ENCODE results near the gene OR10P1.
"Not testable (repeated sequence)": the region's sequence is repeated elsewhere in the genome, so short reads cannot be mapped to it uniquely, and the experiment has no call there.

Gene OR10P1

GRCh38 chr12:55636853-55637252 is at the start of gene OR10P1:
TSS of gene OR10P1 (plus strand) at chr12:55636892. CDS start at chr12:55636892, 0 bp downstream.
- DNase-seq (ENCODE audit: low read depth in 3 of 3, low spot score in 1 of 3) = no peak

- DNase-seq (ENCODE audit: low read depth in 3 of 3, low spot score in 1 of 3) = not testable (repeated sequence)
These were observed 46.5 kb upstream of the OR10P1 start for GRCh38 chr12:55590152-55590551.

- DNase-seq (ENCODE audit: low read depth in 3 of 3, low spot score in 1 of 3) = no peak
These were observed 28.7 kb upstream of the OR10P1 start for GRCh38 chr12:55607821-55608594.

GRCh38 chr12:55610598-55610997 is 26.1 kb upstream of the OR10P1 start:
- DNase-seq (ENCODE audit: low read depth in 3 of 3, low spot score in 1 of 3) = no peak

- no peak for DNase-seq (ENCODE audit: low read depth in 3 of 3, low spot score in 1 of 3)
These were observed 24.0 kb upstream of the OR10P1 start for GRCh38 chr12:55612646-55613045.

GRCh38 chr12:55614764-55615163 is 21.9 kb upstream of the OR10P1 start:
- no peak for DNase-seq (ENCODE audit: low read depth in 3 of 3, low spot score in 1 of 3)

- DNase-seq (ENCODE audit: low read depth in 3 of 3, low spot score in 1 of 3) = no peak
These were observed 17.1 kb upstream of the OR10P1 start for GRCh38 chr12:55619354-55620138.

- DNase-seq (ENCODE audit: low read depth in 3 of 3, low spot score in 1 of 3) = no peak
These were observed 12.6 kb upstream of the OR10P1 start for GRCh38 chr12:55624056-55624455.

- no peak for DNase-seq (ENCODE audit: low read depth in 3 of 3, low spot score in 1 of 3)
These were observed 10.5 kb upstream of the OR10P1 start for GRCh38 chr12:55626154-55626553.

- DNase-seq (ENCODE audit: low read depth in 3 of 3, low spot score in 1 of 3) = no peak
These were observed 7.4 kb upstream of the OR10P1 start for GRCh38 chr12:55629058-55629841.

GRCh38 chr12:55631056-55631455 is 5.6 kb upstream of the OR10P1 start:
- no peak for DNase-seq (ENCODE audit: low read depth in 3 of 3, low spot score in 1 of 3)

GRCh38 chr12:55631733-55632132 is 5.0 kb upstream of the OR10P1 start:
- no peak for DNase-seq (ENCODE audit: low read depth in 3 of 3, low spot score in 1 of 3)

GRCh38 chr12:55633151-55633550 is 3.5 kb upstream of the OR10P1 start:
- DNase-seq (ENCODE audit: low read depth in 3 of 3, low spot score in 1 of 3) = no peak

- no peak for DNase-seq (ENCODE audit: low read depth in 3 of 3, low spot score in 1 of 3)
These were observed 506 bp upstream of the OR10P1 start for GRCh38 chr12:55636116-55636655.

GRCh38 chr12:55637467-55637866 is 775 bp downstream of the OR10P1 start:
- DNase-seq (ENCODE audit: low read depth in 3 of 3, low spot score in 1 of 3) = no peak

GRCh38 chr12:55641595-55641994 is 4.9 kb downstream of the OR10P1 start:
- DNase-seq (ENCODE audit: low read depth in 3 of 3, low spot score in 1 of 3) = no peak

GRCh38 chr12:55642267-55642666 is 5.6 kb downstream of the OR10P1 start:
- DNase-seq (ENCODE audit: low read depth in 3 of 3, low spot score in 1 of 3) = no peak

- DNase-seq (ENCODE audit: low read depth in 3 of 3, low spot score in 1 of 3) = no peak
These were observed 6.0 kb downstream of the OR10P1 start for GRCh38 chr12:55642669-55643068.

- no peak for DNase-seq (ENCODE audit: low read depth in 3 of 3, low spot score in 1 of 3)
These were observed 7.9 kb downstream of the OR10P1 start for GRCh38 chr12:55644591-55644990.

- DNase-seq (ENCODE audit: low read depth in 3 of 3, low spot score in 1 of 3) = no peak
These were observed 10.3 kb downstream of the OR10P1 start for GRCh38 chr12:55647027-55647426.

- DNase-seq (ENCODE audit: low read depth in 3 of 3, low spot score in 1 of 3) = not testable (repeated sequence)
These were observed 14.1 kb downstream of the OR10P1 start for GRCh38 chr12:55650620-55651298.
